ENCODE data around the gene PRR14L. TPM values are rescaled to one million over a fixed set of nuclear protein-coding genes. Genes with fewer than 3 reads are reported as not detected.

Gene PRR14L
- total and polyA plus RNA-seq, 2 donors (not counting 3 experiments of a cell fraction or from before 2014, with no cell fraction given), result 13.1 to 53.8 TPM

DNA sequence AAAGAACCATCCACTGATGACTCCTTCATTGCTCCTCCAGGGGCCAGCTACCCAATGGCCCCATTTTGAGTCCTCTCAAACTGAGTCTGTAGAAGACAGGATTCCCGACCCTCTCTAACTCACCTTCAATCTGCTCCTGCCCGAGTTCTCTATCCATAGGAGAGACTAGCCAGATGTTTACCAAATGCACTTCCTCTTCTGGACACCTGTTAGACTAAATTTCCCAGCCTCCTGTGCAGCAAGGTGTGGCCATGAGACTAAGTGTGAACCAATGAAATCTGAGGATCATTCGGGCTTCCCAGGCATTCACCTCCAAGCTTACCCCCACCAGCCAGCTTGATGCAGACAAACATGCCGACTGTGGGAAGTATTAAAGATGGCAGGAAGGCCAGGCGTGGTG, 95.5 kb downstream of the PRR14L start:
- no peaks in the 10 kb centered on the region for H3K4me1 ChIP-seq (ENCODE audit: control insufficient read depth, extremely low read depth, insufficient read depth, low read length)
- ChIA-PET POLR2A (no interaction called here), CTCF (interaction anchor here (2.1 kb wide), 1 partner anchor 11 kb away, joined by 10 read pairs; no protein-coding TSS in a partner anchor)
- intact Hi-C loops (cut with micrococcal nuclease), result no loop called here
- TF ChIP-seq POLR2A (IDR thresholded peaks at IDR 0.05; ENCODE audit: low read depth, low read length), result no peak
- no peak for TF ChIP-seq JUN (IDR thresholded peaks at IDR 0.05; ENCODE audit: borderline replicate concordance, insufficient read depth, insufficient read length, low read depth)
- TF ChIP-seq EZH2 (IDR thresholded peaks at IDR 0.05; ENCODE audit: borderline replicate concordance, low read depth, low read length, severe bottlenecking), result no peak
- TF ChIP-seq, protein P1, sequence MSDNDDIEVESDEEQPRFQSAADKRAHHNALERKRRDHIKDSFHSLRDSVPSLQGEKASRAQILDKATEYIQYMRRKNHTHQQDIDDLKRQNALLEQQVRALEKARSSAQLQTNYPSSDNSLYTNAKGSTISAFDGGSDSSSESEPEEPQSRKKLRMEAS (IDR thresholded peaks at IDR 0.05; ENCODE audit: insufficient read depth, insufficient read length), result no peak
- TF ChIP-seq GATA2 (IDR thresholded peaks at IDR 0.05; ENCODE audit: insufficient read depth, insufficient read length, low read depth, low read length), result no peak
- TF ChIP-seq FOS (IDR thresholded peaks at IDR 0.05; ENCODE audit: borderline replicate concordance, insufficient read depth, low read length), result no peak
- no peak for TF ChIP-seq MYC (IDR thresholded peaks at IDR 0.05; ENCODE audit: low read depth, low read length)
- TF ChIP-seq, protein P2, sequence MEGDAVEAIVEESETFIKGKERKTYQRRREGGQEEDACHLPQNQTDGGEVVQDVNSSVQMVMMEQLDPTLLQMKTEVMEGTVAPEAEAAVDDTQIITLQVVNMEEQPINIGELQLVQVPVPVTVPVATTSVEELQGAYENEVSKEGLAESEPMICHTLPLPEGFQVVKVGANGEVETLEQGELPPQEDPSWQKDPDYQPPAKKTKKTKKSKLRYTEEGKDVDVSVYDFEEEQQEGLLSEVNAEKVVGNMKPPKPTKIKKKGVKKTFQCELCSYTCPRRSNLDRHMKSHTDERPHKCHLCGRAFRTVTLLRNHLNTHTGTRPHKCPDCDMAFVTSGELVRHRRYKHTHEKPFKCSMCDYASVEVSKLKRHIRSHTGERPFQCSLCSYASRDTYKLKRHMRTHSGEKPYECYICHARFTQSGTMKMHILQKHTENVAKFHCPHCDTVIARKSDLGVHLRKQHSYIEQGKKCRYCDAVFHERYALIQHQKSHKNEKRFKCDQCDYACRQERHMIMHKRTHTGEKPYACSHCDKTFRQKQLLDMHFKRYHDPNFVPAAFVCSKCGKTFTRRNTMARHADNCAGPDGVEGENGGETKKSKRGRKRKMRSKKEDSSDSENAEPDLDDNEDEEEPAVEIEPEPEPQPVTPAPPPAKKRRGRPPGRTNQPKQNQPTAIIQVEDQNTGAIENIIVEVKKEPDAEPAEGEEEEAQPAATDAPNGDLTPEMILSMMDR (IDR thresholded peaks at IDR 0.05; ENCODE audit: extremely low read depth in 1 of 2, insufficient read depth in 1 of 2, low read depth in 1 of 2, low read length in 2 of 2), result no peak
- no peak for TF ChIP-seq POLR2AphosphoS5 (IDR thresholded peaks at IDR 0.05; ENCODE audit: insufficient read depth, low read depth, low read length)
- no peaks in the 10 kb centered on the region for H4K20me1 ChIP-seq (replicated peaks; ENCODE audit: control insufficient read depth, extremely low read depth, insufficient read depth, low read length)
- no peak overlapping the region for H3K9ac ChIP-seq (replicated peaks; ENCODE audit: extremely low read depth, insufficient read depth, low read length)
- no peak overlapping the region for H3K4me2 ChIP-seq (ENCODE audit: insufficient read depth, low read length)
- BruUV-seq (replicated peaks), result no TSS peak
- no peaks in the 10 kb centered on the region for H3K36me3 ChIP-seq (ENCODE audit: control insufficient read depth in 2 of 2, extremely low read depth in 1 of 2, insufficient read depth in 2 of 2, low read length in 2 of 2)
- no peak overlapping the region for H2AFZ ChIP-seq (ENCODE audit: low read depth, low read length)
- dilution Hi-C loops (cut with MboI; ENCODE audit: extremely low pct_ligation_motif_present, low sequenced_read_pairs), result no loop called here
- H3K4me3 ChIP-seq (replicated peaks in 1 of 3; ENCODE audit: insufficient read depth in 1 of 3, low read depth in 1 of 3, low read length in 3 of 3), result no peak overlapping the region
- no peak overlapping the region for H3K27ac ChIP-seq (ENCODE audit: insufficient read depth, low read depth, low read length)
- DNase-seq (ENCODE audit: low read depth, low spot score), result no peak
- no peaks in the 10 kb centered on the region for H3K9me1 ChIP-seq (replicated peaks; ENCODE audit: control insufficient read depth, extremely low read depth, insufficient read depth, low read length)
- no peaks in the 10 kb centered on the region for H3K27me3 ChIP-seq (ENCODE audit: control insufficient read depth in 2 of 2, insufficient read depth in 2 of 2, low read length in 2 of 2)
- H3K79me2 ChIP-seq (ENCODE audit: control insufficient read depth, insufficient read depth, low read length), result peaks cover 66% of the 10 kb centered on the region
- no peaks in the 10 kb centered on the region for H3K9me3 ChIP-seq (replicated peaks; ENCODE audit: control insufficient read depth, insufficient read depth, low read length)
- no peak for FAIRE-seq

All from endothelial cell of umbilical vein (primary cell).